Superior temporal gyrus (tissue), 1 donor: Measurements from ENCODE around the gene BDNF.

Experiments used
- DNase-seq: peaks from one replicate; pipeline ENCODE4 v3.0.0-alpha.2; 2016; ENCODE audit errors: extremely low spot score

BDNF gene

DNA sequence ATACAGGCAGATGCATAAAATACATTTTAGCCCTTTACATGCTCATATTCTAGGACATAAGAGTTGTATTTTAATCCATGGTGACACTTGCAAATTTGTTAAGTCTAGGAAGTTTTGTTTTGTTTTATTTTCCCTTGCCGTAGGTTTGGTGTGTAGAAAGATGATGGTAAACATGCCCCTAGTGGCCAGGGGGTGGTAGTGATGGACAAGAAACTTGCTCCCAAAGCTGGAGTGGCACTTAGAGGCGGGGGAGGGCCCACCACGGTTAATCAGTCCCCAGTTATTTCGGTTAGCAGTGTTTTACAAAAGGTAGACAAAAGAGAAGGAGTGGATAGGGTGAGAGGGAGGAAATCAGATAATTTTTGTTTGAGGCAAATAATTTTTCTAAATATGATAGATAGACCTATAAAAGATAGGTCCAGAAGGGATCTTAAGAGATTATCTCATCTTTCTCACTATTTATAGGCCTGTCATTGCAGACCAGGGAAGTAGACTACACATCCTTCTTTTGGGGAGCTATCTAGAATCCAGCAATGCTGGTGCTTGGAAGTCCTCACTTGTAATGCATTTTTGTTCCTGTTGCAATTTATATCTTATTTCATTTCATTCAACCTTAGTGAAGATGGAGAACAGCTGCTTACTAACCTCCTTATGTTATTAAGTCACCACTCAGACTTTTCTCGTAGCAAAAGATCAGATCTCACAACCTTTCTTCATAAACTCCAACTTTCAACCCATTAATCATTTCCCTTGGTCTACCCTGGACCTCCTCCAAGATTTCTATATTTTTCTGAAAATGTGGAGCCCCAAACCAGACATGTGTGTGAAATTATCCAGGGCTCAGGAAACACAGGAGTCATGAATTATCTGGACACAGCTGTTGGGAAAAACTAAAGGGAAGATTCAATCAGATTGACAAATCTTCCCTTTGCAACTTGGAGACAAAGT is 5.9 kb upstream of the BDNF start:
- no peak for DNase-seq

DNA sequence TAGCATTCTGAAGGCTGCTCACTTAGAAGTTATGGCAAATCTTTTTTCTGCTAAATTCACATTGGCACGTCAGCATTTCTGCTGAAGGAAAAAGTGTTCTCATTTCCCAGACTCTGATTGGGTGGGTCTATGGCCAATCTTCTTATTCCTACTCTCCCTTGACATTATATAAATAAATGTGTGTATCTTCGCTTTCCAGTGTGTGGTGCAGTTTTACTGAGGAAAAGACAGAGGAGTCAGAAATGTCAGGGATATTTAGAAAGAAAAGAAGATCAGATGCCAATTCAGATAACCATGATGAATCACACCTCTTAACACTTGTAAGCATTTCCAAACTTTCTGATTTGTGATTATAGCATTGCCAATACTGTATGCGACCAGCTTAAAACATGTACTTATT is 3.2 kb upstream of the BDNF start:
- DNase-seq: no peak

DNA sequence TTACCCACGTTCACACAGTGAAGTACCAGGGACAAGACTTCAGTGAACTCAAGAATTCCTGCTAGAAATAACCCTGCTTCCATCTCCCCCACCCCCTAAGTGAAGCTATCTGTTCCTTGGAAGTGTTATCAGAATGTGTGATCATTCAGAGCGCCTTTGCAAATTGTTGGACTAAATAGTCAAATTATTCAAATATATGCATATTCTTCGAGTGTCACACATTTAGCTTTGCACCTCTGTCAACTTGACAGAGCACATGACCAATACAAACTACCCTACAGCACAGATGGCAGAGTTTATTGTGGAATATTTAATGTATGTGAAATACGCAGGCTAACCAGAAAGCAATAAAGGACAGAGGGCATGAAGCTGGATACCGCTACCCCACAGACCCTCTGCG is 2.6 kb upstream of the BDNF start:
- DNase-seq: no peak

DNA sequence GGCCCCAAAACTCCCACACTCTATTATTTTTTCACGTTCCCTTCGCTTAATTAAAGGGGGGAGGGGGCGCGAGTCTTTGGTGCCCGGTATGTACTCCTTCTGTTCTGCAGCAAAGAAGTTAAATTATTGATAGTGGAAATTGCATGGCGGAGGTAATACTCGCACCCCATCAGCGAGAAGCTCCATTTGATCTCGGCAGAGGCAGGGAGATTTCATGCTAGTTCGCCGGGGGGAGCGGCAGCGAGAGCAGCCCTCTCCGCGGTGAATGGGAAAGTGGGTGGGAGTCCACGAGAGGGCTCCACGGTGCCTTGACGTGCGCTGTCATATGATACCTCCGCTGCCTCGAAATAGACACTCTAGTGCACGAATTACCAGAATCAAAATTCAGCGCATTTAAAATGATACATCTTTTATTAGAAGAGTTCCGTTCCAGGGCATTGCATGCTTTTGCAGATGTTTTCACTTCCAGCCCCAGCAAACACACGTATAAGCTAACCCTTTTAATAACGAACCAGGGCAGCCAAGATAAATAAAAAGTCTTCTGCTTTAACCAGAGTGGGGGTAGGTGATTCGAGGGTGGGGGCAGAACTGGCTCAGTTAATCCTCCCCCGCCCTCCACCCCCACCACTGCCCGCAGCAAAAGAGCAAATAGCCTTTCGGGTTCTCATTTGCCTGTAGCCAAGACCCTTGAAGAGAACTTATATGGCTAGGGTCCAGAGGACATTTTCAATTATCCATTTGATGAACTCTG is 1.3 kb upstream of the BDNF start:
- no peak for DNase-seq

DNA sequence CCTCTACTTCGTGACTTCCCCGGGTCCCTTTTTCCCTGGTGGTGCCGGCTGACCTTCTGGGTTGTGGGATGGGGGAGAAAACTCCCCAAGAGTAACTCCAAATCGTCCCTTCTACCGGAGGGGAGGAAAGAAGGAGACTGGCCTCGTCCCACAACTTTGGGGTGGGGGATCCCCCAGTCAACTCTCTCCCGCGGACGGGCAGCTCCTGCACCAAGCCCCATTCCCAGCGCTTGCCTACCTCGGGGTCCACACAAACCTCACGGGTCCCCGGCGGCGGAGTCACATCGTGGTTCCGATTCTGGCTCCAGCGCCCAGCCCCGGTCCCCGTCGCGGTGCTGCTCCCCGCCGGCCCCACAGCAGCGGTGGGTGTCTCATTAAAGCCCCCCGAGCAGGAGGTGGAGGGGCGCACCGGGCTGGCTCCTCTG is 317 bp downstream of the BDNF start:
- DNase-seq: no peak

DNA sequence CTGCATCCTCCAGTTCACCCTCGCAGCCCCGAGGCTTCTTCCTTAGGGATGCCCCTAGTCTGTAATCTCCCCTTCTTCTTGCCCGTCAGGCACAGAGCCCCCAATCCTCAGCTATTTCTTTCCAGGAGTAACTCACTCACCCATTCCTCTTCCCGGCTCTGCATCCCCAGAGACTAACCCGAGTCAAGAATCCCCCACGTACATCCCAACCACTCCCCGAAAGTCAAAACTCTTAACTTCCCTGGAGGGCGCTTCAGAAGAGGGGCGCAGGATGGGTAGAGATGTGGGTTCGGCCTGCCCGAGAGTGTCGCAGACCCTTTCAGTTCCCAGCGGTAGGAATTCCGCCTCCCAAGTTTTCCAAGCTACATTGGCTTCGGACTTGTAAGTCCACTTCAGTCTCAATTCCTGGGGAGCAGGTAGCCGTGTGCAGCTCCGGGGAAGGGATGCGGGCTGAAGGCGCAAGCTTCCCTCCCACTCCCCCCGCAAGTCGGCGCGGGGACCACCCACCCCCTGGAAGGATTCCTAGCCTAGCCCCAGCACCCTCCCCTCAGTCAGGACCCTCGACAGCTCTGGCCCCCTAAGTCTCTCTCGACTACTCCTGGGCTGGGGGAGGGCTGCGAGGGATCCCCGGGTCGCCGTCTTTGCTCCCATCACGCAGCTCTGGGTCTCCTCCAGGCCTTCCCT is 871 bp downstream of the BDNF start:
- DNase-seq: no peak

DNA sequence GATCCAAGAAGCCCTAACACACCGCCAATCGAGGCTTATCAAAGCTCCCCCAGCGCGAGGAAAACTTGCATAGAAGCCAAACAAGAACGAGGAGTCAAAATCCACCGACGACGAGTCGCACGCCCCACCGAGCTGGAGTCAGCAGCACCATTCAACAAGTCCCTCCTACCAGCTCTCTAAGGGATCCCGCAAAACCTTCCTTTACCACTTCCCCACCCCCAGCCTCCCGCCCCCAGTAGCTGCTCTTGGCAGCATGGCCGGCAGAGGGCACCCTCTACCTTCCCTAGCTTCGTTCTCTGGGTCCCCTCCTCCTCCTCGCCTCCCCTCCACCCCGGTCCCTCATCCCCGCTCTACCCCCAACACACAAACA is 1.4 kb downstream of the BDNF start:
- DNase-seq: peak; percentile 76

DNA sequence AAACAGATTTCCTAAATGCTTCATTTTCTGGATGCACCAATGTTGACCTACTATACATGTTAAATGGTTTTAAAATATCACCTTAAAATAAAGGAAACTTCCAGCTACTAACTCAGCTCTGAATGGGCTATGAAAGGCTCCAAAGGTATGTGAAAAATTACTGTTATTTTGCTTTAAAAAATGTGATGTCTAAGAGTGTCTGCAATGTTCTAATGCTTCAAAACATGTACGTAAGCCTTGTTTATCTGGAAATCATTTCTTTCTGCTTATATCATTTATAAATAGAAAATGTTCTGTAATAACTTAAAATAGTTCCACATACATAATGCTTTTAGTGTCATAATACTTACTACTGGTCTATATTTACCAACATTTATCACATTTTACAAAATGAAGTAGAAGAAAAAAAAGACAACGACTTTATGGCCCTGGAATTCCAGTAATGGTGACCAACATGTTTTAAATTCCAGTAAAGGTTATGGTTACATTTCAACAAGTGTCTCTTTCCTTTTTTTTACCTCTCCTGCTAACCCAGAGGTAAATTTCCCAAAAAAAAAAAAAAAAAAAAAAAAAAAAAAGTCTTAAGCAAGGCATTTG is 2.5 kb downstream of the BDNF start:
- no peak for DNase-seq

DNA sequence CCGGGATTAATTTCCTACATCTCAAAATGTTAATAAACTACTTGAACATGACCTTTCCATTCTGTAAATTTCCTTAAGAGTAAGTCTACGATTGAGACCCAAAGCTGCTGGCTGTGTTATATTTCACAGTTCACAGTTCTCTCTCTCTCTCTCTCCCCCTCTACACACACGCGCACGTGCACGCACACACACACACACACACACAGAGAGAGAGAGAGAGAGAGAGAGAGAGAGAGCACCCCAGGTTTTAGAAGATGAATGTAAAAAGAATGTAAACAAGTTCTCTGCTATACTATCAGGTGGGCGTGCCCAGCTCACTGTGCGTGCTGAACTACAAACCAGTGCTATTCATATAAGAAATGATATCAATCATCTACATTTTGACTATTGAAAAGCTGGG is 3.3 kb downstream of the BDNF start:
- no peak for DNase-seq

DNA sequence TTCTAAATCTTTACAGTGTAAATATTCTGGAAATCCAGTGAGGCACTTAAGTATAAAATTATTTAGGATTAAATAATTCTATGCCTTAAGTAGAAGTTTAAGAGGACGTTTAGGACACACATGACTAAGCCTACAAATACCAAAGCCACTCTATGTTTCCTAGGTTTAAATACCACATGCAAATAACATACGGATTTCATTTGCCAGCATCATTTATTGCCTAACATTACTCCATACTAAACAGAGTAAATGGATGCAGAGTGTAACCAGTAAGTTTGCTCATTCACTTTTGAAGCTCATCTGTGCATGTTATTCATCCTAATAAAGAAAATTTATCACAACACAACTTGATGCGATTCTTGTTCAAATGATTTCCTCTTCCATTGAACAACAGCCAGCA is 4.1 kb downstream of the BDNF start:
- no peak for DNase-seq

DNA sequence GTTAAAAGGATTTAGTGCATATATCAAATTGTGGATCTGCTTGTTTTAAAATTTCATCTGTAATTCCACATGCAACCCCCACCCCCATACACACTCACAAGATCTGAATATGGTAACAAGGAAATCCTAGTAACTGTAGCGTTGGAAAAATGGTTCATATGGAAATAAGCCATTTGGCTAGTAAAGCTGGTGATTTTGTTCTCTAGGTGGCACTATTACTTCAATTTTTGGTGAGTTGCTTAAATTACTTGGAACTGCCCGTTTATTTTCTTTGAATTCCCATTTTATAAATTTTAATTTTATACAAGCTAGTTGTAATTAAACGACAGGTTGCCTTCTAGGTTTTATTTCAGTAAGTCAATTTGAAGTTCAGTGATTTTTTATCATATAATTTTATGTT is 5.3 kb downstream of the BDNF start:
- peak; percentile 73 for DNase-seq

DNA sequence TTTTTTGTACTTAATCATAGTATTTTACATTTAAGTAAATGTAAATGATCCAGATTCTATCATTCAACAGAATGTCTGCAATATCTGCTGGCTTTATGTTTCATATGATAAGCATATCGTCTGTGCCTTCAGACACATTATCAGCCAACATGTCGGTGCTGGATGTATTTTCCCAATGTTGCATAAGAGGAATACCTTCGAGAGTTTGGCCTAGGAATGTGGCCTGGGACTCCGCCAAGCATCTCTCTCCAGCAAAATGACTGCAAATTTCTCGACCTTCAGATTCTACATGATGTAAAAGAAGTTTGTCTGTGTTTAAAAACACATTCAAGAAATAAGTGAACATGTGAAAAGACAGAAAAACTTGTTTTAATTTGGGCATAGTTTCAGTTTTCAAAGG is 6.9 kb downstream of the BDNF start:
- DNase-seq: no peak

DNA sequence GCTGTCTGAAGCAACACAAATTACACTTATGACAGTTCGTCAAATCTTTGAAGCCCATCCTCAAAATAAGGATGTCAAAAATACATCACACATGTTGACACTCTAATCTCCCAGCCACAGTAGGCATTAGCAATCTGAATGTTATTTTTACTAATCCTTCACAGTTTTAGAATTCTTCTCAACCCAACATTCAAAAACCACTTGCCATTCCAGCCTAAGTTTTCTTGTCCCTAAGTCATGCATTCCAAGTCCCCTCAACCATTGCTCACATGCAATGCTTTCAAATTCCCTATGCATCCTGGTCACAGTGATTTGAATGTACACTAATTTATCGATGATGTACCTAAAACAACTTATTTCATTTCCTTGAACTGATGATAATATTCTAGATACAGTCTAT is 7.5 kb downstream of the BDNF start:
- no peak for DNase-seq

DNA sequence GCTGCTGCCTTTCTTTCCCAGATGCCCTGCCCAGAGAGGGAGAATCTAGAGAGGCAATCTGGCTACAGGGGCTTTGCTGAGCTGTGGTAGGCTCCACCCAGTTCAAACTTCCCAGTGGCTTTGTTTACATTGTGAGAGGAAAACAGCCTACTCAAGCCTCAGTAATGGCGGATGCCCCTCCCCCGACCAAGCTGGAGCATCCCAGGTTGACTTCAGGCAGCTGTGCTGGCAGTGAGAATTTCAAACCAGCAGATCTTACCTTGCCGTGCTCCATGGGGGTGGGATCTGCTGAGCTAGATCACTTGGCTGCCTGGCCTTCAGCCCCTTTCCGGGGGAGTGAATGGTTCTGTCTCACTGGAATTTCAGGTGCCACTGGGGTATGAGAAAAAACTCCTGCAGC is 12.2 kb downstream of the BDNF start:
- DNase-seq: no peak

DNA sequence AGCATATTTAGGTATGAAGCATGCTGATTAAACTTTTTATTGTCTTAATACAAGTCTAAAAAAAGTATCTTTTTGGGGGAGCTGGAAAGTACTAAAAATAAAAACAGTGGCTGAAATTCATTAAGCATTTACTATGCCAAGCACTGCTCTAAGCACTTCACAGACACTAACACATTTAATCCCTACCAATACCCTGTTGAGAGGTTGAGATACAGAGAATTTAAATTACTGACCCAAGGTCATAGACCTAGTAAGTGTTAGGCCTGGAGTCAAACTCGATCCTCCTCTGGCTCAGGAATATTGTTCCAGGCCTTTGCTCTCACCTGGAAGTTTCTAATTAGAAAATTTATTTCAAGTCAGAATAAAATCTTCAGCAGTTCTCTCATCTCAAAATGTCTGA is 18.6 kb downstream of the BDNF start:
- DNase-seq: no peak

DNA sequence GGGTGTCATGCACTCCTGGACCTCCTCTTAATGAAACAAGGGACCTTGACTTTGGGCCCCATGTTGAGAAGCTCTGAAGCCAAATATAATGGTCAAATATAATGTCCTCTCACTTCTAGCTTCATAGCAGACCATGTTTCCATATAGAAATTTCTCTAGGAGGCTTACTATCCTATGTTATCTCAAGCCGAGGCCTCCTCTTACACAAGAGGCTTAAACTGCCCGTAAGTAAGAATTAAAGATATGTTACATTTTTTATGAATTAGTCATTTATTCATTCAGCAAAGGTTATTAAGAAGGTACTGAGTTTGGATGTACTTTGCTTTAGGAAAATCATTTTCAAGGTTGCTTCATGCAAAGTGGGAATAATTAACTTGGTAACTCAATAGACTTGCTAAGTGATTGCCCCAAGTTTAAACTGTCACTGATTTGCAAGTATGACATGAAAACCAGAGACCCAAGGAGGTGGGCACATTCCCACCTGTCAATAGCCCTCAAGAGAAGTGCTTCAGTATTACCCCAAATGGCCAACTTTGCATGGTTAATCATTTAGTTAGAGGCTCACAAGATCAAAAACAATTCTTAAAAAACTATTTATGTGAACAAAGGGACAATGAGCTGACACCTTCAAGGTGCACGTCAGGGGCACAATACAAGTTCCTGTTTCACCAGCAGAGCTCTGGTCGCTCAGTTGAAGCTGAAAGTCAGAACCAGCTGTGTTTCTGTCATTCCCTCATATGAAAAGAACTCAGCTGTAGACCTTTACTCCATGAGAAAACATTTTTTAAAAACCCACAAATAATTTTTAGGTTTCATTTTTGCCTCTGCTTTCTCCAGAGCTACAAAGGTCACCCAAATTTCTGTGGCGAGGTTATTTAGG is 20.9 kb downstream of the BDNF start:
- DNase-seq: no peak

DNA sequence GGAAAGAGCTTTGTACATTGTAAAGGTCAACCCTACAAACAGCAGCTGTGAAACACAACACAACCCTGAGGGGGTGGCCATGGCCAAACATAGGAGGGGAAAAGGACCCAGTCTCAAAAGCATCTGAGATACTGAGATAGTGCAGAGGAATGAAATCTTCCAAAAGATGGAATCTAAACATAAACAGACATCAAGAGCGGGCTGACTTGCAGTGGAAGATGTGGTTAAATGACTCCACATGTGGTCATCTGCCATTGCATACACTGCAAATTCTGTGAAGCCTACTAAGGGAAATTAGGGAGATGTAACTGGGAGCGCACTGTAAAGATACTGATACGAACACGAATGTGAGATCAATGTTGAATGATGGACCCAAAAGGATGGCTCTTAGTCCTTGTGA is 22.0 kb downstream of the BDNF start:
- DNase-seq: no peak

DNA sequence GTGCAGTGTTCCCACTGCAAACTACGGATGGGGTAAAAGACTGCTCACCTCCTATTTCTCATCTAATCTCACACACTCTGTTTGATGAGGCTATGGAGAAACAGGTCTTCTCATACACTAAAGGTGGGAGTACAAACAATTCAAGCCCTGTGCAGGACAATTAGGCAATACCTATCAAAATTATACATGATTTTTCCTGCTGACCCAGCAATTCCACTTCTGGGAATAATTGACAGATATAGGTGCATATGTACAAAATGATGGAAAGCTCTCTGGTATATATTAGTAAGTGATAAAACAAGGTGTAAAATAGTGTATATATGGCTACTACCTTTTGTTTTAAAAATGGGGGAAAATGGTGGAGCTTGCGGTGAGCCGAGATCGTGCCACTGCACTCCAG is 23.1 kb downstream of the BDNF start:
- no peak for DNase-seq

DNA sequence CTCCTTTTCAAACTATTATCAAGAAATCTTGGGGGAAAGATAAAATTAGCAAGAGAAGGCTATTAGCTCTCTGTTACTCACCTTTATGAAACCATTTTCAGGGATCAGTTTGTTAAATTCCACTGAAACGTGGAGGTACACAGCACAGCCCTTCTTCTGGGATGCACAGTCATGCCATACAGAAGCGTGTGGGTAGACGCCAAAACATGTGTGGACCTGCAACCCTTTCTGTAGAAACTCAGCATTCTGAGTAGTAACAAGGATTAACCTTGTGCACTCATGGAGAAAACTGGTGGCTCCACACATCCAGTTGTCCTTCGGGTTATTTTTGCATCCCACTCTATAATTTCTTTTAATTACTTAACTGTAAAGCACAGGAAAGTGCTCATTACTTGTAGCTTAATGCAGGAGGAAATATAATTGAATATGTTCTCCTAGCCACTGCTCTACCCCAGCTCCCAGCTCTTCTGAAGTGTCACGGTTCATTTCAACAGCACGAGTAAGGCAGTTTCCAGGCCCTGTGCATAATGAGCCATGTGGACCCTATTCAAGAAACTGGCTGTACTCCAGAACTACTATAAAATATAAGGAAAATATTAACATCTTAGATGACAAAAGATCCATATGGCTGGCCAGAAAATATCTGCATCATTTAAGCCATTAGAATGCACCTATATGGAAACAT is 26.1 kb downstream of the BDNF start:
- DNase-seq: no peak

DNA sequence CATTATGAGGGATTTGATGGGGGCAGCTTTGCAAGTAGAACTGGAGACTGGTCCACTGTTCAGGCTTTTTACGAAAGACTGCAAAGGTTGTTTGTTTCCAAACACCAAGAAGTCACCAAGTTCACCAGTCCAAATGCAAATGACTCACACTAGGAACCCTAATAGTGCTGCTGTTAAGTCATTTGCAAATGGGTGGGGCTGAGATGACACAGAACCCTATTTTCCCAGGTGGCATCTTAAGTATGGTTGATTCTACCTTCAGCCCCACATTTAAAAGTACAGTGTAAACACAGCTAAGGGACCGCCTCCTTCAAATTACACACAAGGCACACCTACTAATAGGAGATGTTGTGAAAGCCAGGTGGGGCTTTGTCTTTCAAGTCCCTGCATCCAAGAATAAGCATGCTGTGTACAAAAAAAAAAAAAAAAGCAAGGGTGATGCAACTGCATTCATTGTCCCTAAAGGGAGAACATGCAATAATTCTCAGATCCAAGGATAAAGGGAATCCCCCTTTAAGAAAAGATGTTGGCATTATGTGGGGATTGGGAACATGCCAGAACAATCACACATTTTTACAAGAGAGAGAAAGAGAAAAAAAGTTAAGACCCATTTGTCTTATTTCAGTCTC is 27.3 kb downstream of the BDNF start:
- DNase-seq: no peak
